Measurements from ENCODE around the gene SMS.
"Not testable (repeated sequence)": the region's sequence is repeated elsewhere in the genome, so short reads cannot be mapped to it uniquely, and the experiment has no call there.

The SMS gene

DNA sequence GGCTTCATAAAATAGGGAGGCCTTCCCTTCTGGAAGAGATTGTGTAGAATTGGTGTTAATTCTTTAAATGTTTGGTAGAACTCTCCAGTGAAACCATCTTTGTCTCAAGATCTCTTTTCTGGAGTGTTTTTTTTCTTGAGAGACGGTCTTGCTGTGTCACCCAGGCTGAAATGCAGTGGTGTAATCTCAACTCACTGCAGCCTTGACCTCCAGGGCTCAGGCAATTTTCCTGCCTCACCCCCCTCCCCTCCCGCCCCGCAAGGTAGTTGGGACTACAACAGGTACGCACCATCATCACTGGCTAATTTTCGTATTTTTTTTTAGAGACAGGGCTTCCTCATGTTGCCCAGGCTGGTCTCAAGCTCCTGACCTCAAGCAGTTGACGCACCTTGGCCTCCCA lies 12.1 kb downstream of the SMS start:
- DNase-seq (ENCODE audit: low spot score), result no peak

DNA sequence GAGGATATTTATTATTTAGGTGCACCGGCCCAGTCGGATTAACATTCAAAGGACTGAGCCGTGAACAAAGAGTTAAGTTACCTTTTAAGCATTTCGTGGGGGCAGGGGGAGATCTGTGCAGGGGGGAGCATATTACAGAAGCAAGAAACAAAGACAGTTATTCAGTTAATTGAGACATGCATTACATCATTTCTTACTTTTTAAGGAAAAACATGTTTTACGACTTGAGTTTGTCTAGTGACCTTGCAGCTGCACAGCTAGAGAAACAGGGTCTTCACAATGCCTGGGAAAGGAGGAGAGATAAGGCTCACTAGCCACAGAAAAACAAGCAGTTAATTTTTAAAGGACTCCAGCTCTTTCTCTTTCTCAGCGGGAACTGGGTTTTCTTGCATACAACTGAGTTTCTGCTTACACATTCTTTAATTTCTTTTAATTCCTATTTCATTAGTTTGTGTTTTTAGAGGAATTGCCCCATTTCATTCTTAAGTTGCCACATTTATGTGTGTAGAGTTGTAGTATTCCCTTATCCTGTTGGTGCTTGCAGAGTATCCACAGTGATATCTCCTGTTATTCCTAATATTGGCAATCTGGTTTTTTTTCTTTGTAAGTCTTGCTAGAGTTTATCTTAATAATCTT lies 12.8 kb downstream of the SMS start:
- DNase-seq (ENCODE audit: low spot score), result not testable (repeated sequence)

- DNase-seq (ENCODE audit: low spot score), result no peak
Observed at GRCh38 chrX:21955403-21956189, 15.1 kb downstream of the SMS start.

DNA sequence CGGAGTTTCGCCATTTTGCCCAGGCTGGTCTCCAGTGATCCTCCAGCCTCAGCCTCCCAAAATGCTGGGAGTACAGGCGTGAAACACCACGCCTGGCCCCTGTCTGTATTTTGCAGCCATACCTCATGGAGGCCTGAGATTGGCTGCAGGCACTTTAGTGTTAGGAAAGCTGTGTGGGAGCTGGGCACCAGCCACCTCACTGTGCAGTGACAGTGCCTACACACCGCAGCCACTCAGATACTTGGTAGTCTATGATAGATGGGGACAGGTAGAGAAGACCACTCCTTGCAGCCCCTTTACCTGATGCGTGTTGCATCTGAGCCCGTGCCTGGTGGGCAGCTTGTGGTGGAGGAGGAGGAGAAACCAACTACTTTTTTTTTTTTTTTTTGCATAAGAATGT lies 16.3 kb downstream of the SMS start:
- DNase-seq (ENCODE audit: low spot score), result no peak

GRCh38 chrX:21958187-21958586 lies 17.7 kb downstream of the SMS start:
- no peak for DNase-seq (ENCODE audit: low spot score)

- DNase-seq (ENCODE audit: low spot score), result no peak
Observed at GRCh38 chrX:21958916-21959315, 18.4 kb downstream of the SMS start.

DNA sequence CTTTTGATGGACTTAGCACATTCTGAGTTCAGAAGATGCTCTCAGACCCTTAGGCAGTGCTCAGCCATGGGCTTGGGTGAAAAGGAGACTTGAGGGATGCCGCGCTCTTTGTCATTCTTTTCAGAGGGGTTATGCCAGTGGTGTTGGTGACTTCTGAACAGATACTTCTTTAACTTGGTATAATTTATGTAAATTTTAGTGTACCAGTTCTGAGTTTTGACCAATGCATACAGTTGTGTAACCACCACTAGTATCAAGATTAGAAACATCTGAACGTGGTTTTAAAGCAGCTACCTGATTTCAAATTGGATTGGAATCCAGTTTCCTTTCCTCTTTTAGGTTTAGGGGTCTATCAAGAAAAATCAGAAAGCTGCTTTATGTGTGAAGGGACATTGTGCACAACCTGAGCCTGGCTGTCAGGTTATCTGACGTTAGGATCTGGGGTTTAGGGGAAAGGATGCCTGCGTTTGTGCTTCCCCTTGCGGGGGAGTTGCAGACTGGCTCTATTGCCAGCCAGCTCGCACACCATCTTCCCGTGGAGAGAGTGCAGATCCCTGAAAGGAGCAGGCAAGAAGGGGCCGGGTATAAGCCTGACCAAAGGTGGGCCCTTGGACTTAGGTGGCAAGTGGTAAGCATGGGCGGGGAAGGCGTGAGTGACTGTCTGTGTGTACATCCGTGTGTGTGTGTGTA lies 19.0 kb downstream of the SMS start:
- DNase-seq (ENCODE audit: low spot score), result no peak

DNA sequence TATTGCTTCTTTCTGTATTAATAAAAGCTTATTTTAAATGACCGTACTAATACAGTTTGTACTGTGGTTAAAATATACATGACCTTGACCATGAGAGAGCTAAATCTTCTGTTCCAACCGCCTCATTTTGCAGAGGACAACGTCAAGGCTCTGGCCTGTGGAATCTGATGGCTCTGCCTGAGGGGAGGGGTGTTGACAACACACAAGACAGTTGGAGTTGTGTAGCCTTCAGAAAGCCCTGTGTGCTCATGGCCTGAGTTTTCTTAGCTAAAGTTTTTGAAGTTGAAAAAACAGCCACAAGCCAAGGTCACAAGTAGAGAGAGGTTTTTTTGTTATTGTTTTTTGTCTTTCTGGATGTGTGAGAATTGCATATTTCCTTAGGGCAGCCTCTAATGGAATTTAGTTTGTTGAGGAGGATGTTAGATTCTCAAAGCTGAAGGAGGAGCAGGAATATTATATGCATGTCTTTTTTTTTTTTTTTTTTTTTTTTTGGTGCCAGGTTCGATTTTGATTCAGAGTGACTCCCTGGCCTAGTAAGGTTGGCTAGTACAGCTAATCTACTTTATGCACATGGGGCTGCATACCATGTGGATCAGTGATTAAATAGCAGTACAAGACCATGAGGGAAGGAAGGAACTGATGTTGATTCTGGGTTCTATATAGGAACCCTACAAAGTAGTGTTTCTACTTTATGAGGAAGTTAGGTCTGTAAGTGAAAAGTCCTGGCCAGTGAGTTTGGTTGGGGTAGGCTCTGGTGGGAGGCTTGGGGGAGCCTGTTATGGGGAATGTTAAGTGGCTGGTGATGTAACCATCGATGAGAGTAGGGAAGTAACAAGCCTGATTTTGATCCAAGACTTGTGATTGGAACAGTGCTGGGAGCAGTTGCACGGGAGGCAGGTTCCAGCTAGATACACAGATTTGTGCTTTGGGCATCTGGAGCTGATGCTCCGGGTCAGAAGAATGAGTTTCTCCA lies 20.3 kb downstream of the SMS start:
- no peak for DNase-seq (ENCODE audit: low spot score)

DNA sequence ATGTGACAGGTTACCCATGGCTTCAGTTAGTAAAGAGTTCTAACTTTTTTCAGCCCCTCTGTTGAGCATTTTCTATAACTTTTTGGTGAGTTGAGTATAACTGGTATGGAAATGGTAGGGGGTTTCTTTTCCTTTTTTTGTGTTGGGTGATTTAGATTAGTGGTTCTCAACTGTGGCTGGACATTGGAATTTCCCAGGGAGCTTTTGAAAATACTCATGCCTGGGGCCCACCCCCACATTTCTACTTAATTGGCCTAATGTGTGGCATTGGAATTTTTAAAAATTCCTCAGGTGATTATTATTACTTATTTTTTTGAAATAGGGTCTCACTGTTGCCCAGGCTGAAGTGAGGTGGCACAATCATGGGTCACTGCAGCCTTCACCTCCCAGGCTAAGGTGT lies 21.9 kb downstream of the SMS start:
- DNase-seq (ENCODE audit: low spot score), result no peak

GRCh38 chrX:21963269-21963668 lies 22.8 kb downstream of the SMS start:
- DNase-seq (ENCODE audit: low spot score), result no peak

DNA sequence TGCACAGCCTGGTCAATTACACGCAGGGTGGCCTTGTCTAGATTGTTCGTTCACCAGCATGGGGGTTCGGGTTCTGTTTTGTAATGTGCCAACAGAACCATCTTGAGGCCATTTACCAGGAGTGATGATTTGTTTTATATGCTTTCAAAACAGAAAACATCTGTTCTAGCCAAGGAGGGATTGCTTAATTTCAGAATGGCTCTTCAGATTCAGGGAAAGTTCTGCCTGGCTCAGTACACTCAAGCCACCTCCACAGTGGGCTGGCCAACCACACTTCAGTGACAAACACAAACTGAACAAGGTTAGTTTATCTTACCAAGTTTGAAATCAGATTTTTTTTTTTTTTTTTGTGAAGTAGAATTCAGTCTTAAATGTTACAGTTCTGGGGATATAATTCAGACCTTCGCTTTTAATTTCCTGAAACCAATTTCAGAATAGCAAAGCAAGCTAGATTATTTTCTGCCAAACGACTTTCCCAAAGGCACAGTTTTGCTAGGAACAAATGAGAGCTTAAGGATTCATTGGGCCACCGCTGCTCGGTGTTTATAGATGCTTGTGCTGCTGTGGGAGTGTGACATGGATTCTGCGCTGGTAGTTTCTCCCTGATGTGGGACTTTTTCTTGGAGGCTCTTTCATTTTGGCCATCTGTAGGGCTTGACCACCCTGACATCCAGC lies 23.4 kb downstream of the SMS start:
- no peak for DNase-seq (ENCODE audit: low spot score)

- no peak for DNase-seq (ENCODE audit: low spot score)
Observed at GRCh38 chrX:21966866-21967265, 26.4 kb downstream of the SMS start.

- no peak for DNase-seq (ENCODE audit: low spot score)
Observed at GRCh38 chrX:21968333-21968732, 27.8 kb downstream of the SMS start.

GRCh38 chrX:21970326-21970725 lies 29.8 kb downstream of the SMS start:
- no peak for DNase-seq (ENCODE audit: low spot score)

DNA sequence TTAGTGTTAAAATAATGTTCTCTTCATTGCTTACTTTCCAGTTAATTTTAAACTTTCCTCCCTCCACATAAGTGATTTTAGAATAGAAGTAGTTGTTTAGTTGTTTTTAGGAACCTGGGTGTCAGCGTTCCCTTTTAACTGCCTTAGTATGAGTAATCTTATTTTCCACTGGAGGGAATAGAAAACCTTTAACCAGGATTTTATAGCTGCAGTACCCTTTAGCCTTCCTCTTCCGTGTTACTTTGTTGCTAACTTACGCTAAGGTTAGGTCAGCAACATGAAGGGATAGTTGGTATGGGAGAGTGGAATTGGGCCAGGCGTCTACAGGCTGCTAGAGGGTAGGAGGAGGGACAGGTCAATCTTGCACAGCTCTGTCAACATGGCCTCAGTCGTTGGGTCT lies 31.5 kb downstream of the SMS start:
- no peak for DNase-seq (ENCODE audit: low spot score)

GRCh38 chrX:21972721-21973120 lies 32.2 kb downstream of the SMS start:
- DNase-seq (ENCODE audit: low spot score), result no peak

DNA sequence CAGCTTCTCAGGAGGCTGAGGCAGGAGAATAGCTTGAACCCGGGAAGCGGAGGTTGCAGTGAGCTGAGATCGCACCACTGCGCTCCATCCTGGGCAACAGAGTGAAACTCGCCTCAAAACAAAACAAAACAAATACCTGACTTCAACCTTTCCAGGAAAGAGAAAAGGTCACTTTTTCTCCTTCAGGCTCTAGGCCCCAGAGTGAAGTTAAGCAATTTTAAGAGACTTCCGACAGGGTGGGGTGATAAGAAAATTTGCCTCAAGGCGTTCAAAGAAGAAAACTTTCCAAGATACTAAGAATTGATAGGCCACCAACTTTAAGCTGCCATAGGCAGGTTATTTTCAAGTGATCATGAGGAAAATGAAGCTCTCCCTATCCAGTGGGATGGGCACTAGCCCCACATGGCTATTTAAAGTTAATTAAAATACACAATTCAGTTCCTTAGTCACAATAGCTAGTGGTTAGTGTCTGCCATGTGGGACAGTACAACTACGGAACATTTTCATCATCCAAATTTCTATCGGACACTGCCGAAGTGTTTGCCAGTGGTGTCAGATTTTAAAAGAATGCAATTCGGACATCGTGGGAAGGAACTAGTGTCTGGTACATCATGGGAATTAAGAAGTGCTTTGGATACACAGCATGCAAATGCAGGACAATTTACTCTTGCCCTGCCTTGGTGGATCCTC lies 33.0 kb downstream of the SMS start:
- DNase-seq (ENCODE audit: low spot score), result no peak

DNA sequence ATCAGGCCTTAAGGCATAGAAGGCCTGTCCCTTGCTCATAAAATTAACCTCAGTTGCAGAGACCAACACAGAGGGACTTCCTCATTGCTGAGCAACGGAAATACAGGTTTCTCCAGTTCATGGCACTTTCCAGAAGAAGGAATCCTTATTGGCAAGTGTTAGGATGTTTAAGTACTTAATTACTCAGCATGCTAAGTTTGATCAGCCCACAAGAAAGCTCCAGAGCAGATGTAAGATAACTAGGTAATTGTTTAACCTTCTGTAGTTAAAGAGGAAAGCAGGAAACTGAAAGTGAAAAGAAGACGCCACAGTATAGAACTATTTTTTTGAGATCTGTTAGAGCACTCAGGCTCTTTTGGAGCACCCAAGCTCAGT lies 33.5 kb downstream of the SMS start:
- DNase-seq (ENCODE audit: low spot score), result no peak

GRCh38 chrX:21975242-21975641 lies 34.7 kb downstream of the SMS start:
- no peak for DNase-seq (ENCODE audit: low spot score)

GRCh38 chrX:21975812-21976211 lies 35.3 kb downstream of the SMS start:
- no peak for DNase-seq (ENCODE audit: low spot score)

DNA sequence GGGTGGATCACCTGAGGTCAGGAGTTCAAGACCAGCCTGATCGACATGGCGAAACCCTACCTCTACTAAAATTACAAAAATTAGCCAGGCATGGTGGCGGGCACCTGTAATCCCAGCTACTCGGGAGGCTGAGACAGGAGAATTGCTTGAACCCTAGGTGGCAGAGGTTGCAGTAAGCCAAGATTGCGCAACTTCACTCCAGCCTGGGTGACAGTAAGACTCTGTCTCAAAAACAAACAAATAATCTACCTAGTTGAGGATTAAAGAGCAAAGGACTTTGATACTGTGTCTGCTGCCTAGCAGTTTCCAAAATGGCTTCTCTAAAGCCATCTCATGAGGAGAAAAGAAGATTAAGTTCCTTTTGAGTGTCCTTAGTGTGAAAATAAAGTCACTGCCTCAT lies 37.8 kb downstream of the SMS start:
- DNase-seq (ENCODE audit: low spot score), result no peak

Data from left forelimb (tissue), 1 donor.